Stimulated activated CD8-positive, alpha-beta memory T cell treated with anti-CD3 and anti-CD28 coated beads, Interleukin-15, amount 100 ng/mL, for 48 hours (primary cell): ENCODE measurements around the gene DDX50.

Source experiments
- DNase-seq, 2 donors: peaks; one replicate each; pipeline ENCODE4 v3.0.0-alpha.2; 2020; ENCODE audit warnings: low read depth in 2 of 2

DDX50 gene

GRCh38 chr10:68987611-68988010 is 86.5 kb downstream of the DDX50 start:
- DNase-seq = no peak

- peak; percentile 78 to 81 for DNase-seq
These were observed 87.6 kb downstream of the DDX50 start, which contains the start of gene KIFBP for GRCh38 chr10:68988530-68989316. TSS of gene KIFBP (plus strand) at chr10:68988803. CDS start at chr10:68988833, 30 bp downstream.

GRCh38 chr10:68989317-68989990 is 88.3 kb downstream of the DDX50 start:
- DNase-seq = no peak

GRCh38 chr10:68992636-68993440 is 91.7 kb downstream of the DDX50 start:
- no peak for DNase-seq
